Right atrium auricular region (tissue), 2 donors: ENCODE measurements around the gene NDUFB5. TPM values are rescaled to one million over a fixed set of nuclear protein-coding genes. Genes with fewer than 3 reads are reported as not detected.
"Not testable (repeated sequence)": the region's sequence is repeated elsewhere in the genome, so short reads cannot be mapped to it uniquely, and the experiment has no call there.

Source experiments
- DNase-seq: peaks from one replicate; pipeline ENCODE4 v3.0.0-alpha.2; 2019; ENCODE audit warnings: low spot score
- H3K27ac ChIP-seq, 2 donors: fragments of 200-600 bp; sonication (generic); 1 replicate in 1 of 2; 2 replicates in 1 of 2; pipeline ENCODE4 v1.5.1; 2016 to 2019
- H3K27me3 ChIP-seq, 2 donors: fragments of 200-600 bp; sonication (generic); one replicate each; pipeline versions ENCODE4 v1.5.1 to v1.6.0; 2017 to 2019
- H3K36me3 ChIP-seq: fragments of 200-600 bp; sonication (generic); one replicate; pipeline ENCODE4 v1.5.1; 2016
- H3K4me1 ChIP-seq, 2 donors: fragments of 200-600 bp; sonication (generic); one replicate each; pipeline versions ENCODE4 v1.5.1 to v1.6.0; 2017 to 2019
- H3K4me3 ChIP-seq, 2 donors: fragments of 200-600 bp; sonication (generic); 1 replicate in 1 of 2; 2 replicates in 1 of 2; pipeline ENCODE4 v1.5.1; 2017 to 2019; ENCODE audit warnings: mild to moderate bottlenecking in 1 of 2, moderate library complexity in 1 of 2
- H3K9me3 ChIP-seq, 2 donors: fragments of 200-600 bp; sonication (generic); one replicate each; pipeline ENCODE4 v1.5.1; 2019
- CTCF ChIP-seq, 2 donors: fragments of 200-600 bp; sonication (generic); IDR thresholded peaks; one replicate each; pipeline ENCODE4 v1.5.1; 2019; ENCODE audit warnings: antibody characterized with exemption in 2 of 2
- total RNA-seq, 2 donors: library from RNA; depleted of rRNA; stranded (reverse); fragments of >200 nt; gene quantifications; one replicate each; pipeline ENCODE4 v1.1.0, GENCODE V29; 2016

NDUFB5 gene
- total RNA-seq, 2 donors from 2014 or later: 142 to 304 TPM

GRCh38 chr3:179640469-179640868, 35.9 kb downstream of the NDUFB5 start:
- no peaks in the 10 kb centered on the region for H3K36me3 ChIP-seq
- no peaks in the 10 kb centered on the region for H3K9me3 ChIP-seq
- H3K27ac ChIP-seq: no peak overlapping the region
- no peak for TF ChIP-seq CTCF (IDR thresholded peaks at IDR 0.05)
- no peak overlapping the region for H3K4me3 ChIP-seq
- DNase-seq: no peak
- no peaks in the 10 kb centered on the region for H3K4me1 ChIP-seq
- H3K27me3 ChIP-seq: no peaks in the 10 kb centered on the region

- Histone ChIP-seq H3K27ac (no peak overlapping the region), H3K9me3 (no peaks in the 10 kb centered on the region), H3K4me1 (no peaks in the 10 kb centered on the region), H3K4me3 (no peak overlapping the region), H3K27me3 (no peaks in the 10 kb centered on the region), H3K36me3 (no peaks in the 10 kb centered on the region)
- no peak for DNase-seq
- no peak for TF ChIP-seq CTCF (IDR thresholded peaks at IDR 0.05)
These were observed 38.3 kb downstream of the NDUFB5 start for GRCh38 chr3:179642871-179643270.

GRCh38 chr3:179643837-179644236, 39.2 kb downstream of the NDUFB5 start:
- H3K27me3 ChIP-seq, H3K4me1 ChIP-seq, DNase-seq, H3K27ac ChIP-seq, H3K4me3 ChIP-seq, H3K9me3 ChIP-seq, H3K36me3 ChIP-seq: not testable (repeated sequence)

GRCh38 chr3:179646177-179646576, 41.6 kb downstream of the NDUFB5 start:
- H3K4me1 ChIP-seq: no peaks in the 10 kb centered on the region
- no peak for TF ChIP-seq CTCF (IDR thresholded peaks at IDR 0.05)
- no peaks in the 10 kb centered on the region for H3K27me3 ChIP-seq
- DNase-seq: no peak
- no peak overlapping the region for H3K27ac ChIP-seq
- H3K36me3 ChIP-seq: no peaks in the 10 kb centered on the region
- H3K4me3 ChIP-seq: no peak overlapping the region
- H3K9me3 ChIP-seq: no peaks in the 10 kb centered on the region

- no peak for TF ChIP-seq CTCF (IDR thresholded peaks at IDR 0.05)
- no peaks in the 10 kb centered on the region for H3K27me3 ChIP-seq
- peak overlapping the region; percentile 93 to 97 for H3K27ac ChIP-seq
- no peak for DNase-seq
- peak overlapping the region; percentile 58 to 79 for H3K4me3 ChIP-seq
- H3K36me3 ChIP-seq: no peaks in the 10 kb centered on the region
- no peaks in the 10 kb centered on the region for H3K9me3 ChIP-seq
- H3K4me1 ChIP-seq: peaks cover 0 to 9% of the 10 kb centered on the region in 2 donors
These were observed 47.3 kb downstream of the NDUFB5 start for GRCh38 chr3:179651687-179652446.

GRCh38 chr3:179652447-179653095, 48.0 kb downstream of the NDUFB5 start, which contains the start of gene USP13:
TSS of gene USP13 (plus strand) at chr3:179653040. CDS start at chr3:179653226, 186 bp downstream.
- Histone ChIP-seq H3K4me3 (peak within 1 kb of the TSS; percentile 58 to 79), H3K4me1 (peaks cover 0 to 9% of the 10 kb centered on the region in 2 donors), H3K9me3 (no peaks in the 10 kb centered on the region), H3K27me3 (no peaks in the 10 kb centered on the region), H3K27ac (peak within 1 kb of the TSS; percentile 93 to 97), H3K36me3 (no peaks in the 10 kb centered on the region)
- peak; percentile 67 for DNase-seq
- peak in 1 of 2 donors; percentile 28 for TF ChIP-seq CTCF (IDR thresholded peaks at IDR 0.05)
